GM04504 (cell line): ENCODE results near the gene CACNA2D3.

Experiments
- DNase-seq: peaks from one replicate; pipeline ENCODE4 v3.0.0-alpha.2; 2012; ENCODE audit warnings: low read depth

CACNA2D3 gene

DNA sequence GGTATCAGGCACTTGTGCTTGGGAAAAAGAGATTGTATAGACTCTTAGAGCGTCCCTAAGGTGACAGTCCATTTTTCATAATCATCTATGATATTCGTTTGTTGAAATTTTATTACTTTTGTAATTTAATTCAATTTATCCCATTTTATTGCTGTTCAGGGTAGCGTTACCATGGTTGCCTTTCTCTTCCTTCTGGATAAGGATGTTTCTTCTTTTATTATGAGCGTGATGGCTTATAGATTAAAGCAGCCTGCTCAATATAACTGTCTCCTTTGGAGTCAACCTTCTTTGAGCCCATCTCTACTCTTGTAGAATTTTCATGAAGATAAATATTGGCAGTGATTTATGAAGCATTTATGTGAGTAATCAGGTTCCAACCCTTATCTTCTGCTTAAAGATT, 623.5 kb downstream of the CACNA2D3 start:
- no peak for DNase-seq

DNA sequence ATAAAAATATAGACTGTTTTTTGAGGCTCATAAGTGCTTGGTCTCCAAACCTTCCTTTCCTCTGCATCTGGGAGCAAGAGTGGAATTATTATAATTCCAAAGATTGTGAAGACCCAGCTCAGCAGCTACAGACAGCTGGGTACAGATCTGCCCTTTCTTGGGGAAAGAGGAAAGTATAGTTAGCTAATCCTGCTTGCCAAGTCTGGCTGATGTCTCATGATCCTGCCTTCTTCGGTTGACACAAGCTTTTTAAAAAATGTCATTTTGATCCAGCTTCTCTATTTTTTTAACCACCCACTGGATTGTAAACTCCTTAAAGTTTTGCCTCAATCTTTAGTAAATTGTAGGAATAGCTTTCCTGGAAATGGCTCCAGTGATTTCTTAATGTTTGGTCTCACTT, 624.4 kb downstream of the CACNA2D3 start:
- DNase-seq = no peak

DNA sequence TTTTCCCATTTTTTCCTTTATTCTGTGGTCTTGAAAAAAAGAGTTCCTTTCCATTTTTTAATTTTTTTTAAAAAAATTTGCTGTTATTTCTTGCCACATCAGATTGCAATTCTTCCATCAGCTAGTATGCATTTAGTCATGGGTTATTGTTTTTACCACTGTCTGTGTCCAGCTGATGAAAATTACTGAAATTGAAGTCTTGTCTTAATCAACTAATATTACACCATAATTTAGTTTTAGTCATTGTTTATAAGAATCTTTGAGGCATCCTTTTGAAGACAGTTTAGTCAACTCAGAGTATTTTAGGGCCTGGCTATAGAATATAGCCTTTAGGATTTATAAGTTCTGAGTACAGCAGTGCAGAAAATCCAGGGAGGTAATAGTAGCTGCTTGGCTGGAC, 633.4 kb downstream of the CACNA2D3 start:
- no peak for DNase-seq

DNA sequence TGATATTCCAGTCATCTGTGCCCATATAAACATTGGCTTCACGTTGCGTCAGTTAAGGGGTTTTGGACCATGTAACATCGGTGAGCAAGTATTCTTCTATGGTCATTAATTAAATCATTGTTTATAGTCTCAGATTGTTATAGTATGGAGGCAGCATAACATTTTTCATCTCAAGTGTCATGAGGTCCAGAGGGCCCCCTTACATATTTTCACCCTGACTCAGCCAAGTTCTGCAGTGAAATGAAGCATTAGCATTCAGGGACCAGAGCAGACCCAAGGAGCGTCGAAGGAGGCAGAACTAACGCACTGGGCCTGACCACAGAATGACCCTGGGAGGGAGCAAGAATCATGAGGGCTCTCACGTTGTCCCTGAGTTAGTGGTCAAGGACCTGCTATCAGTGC, 634.0 kb downstream of the CACNA2D3 start:
- peak; percentile 80 for DNase-seq

DNA sequence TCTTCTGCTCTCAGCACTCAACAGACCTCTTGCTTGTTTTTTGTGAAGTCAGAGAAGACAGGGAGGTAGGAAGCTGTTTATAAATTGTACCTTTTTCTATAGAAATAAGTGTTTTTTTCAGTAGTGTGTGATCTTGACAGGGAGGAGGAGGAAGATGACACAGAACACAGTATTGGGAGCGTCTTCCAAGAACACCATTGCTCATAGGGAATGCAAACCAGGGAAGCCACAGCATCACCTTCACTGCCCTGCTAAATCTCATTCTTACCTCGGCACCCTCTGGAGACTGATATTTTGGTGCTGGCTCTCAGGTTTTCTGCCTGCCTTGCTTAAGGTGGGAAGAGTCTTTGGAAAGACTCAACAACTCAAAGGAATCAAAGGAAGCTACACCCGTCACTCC, 636.1 kb downstream of the CACNA2D3 start:
- DNase-seq = no peak

DNA sequence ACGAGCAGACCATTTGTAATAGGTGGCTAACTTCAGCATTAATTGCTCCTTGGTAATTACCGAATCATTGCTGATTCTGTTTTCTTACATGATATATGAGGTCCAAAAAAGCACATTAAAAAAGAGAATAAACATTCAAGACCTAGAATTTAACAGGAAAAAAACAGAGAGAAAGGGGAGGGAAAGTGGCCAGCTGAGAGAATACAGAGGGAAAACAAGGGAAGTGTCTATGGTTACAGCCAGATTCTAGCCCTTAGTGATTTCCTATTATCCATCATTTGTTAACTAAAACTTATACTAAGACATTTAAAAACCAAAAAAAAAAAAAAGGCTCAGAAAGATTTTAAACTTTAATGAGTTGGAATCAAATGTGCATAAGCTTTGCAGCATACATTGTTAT, 636.8 kb downstream of the CACNA2D3 start:
- DNase-seq = no peak

DNA sequence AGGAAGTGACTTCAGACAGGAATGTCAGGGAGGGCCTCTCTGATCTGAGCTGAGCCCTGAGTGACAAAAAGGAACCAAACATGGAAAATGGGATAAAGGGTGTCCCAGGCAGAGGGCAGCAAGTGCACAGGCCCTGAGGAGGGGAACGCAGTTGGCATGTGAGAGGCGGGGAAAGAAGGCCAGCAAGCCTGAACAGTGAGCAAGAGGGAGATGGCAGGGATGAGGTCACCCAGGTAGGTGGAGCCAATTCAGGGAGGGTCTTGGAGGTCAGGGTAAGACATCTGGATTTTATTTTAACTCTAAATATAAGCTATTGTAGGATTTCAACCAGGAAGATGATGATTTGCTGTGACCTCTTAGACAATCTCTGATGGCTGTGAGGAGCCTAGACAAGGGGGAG, 637.8 kb downstream of the CACNA2D3 start:
- DNase-seq = no peak

DNA sequence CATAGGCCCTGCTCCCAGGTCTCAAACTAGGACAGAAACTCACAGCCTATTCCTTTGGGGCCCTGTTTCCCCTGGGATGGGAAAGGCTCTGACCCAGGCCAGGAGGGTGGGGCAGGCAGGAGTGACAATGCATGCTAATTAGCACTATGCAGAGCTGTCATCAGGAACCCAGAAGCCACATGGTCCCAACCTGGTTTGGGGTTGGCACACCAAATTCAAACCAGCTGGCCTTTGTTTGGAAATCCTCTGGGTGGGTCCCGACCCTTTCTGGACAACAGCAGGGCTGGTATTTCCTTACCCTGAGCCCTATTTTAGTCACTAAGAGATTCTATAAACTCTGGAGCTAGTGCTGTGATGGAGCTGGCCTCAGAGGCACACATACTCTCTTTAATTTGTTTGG, 639.3 kb downstream of the CACNA2D3 start:
- no peak for DNase-seq

DNA sequence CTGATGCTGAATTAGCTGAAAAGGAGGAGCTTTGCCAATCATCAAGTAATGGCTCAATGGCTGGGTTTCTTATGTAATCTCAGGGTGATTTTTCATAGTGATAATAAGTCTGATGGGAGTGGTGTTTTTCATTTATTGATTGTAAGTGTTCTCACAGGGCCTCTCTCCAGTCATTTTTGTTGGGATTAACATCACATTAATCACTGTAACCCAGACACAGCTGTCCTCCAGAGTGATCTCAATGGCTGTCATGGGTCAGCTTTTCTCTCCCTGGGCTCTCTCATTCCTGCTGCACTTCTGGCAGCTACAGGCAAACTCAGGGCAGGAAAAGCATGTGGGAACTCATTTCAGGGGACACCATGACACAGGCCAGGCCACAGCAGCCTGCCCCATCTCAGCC, 642.6 kb downstream of the CACNA2D3 start:
- DNase-seq = no peak

DNA sequence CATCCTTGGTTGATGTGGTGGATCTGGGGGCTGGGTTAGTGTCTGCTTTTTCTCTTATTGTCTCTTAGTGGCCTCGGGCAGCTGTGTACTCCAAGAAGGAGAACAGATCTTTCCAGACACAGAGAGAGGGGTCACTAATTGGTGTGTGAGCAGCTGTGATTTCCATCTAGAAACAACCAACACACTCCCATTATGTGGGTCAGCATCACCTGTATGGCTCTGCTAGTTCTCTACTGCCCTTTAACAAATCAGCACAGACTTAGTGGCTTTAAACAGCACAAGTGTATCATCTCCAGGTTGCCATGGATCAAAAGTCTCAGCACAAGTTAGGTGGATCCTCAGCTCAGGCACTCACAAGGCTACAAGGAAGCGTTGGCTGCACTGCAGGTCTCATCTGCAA, 648.7 kb downstream of the CACNA2D3 start:
- DNase-seq = no peak

DNA sequence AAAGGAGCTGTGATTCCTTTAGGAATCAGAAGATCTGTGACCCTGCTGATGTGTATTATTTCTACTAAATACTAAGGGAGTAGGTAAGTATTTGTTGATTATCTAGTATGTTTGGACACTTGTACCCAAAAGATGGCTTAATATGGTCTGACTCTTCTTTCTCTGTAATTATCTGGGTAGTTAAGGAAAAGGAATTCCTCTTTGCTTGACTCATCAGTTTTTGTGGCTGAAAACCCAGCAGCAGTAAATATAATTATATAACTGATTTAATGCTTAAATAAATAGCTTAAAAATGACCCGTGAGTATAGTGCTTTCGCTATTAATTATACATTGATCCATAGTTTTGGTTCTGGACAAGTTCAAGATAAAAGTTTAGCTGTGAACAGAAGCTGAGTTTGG, 649.7 kb downstream of the CACNA2D3 start:
- no peak for DNase-seq

DNA sequence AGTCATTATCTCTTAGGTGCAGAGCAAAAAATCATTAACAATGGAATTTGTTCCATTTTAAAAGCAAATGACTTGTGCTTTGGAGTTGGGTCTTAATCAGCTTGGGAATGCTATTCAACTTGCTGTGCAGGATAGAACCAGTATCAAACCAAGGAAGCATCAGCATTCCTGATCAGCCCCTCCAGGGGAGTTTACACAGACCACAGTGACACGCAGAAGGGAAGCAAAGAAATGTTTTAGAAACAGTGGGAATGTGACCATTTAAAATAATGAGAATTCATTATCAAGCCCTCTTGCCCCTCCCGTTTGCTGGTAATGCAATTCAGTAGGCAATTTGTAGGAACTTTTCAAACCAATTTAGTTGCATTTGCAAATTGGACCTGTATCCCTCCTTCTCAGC, 650.4 kb downstream of the CACNA2D3 start:
- no peak for DNase-seq

DNA sequence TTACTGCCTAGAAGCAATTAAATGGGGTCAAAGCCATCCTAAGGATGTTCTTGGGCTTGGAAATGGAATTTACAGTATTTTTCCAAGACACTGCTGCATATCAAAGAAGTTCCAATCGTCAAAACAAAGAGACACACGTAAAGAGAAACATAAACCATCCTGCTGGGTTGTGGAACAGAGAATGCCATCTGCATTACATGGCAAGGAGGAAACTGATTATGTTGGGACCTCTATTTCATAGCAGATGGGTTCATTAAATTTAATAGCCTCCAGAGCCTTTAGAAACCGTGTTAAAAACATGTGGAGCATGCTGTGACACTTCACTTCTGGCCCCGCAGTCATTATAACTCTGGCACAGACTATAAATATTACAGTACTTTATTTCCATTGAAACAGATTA, 650.9 kb downstream of the CACNA2D3 start:
- DNase-seq = peak; percentile 52

DNA sequence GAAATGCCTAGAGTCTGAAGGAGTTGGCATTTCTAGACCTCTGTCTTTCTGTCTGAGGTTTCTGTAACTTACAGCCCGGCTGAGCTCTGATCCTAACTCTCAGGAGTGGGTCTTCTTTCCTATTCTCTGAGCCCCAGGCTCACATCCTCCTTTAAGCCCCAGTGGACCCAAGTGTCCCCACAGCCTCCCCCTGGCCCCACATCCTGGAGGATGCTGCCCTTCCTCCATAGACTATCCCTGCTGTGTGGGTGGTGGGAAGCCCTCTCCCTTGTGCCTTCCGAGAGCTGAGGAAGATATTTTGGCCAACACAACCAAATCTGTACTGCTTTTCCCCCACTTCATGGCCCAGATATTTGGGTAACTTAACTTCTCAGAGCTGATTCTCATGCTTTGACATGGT, 654.2 kb downstream of the CACNA2D3 start:
- DNase-seq = no peak

DNA sequence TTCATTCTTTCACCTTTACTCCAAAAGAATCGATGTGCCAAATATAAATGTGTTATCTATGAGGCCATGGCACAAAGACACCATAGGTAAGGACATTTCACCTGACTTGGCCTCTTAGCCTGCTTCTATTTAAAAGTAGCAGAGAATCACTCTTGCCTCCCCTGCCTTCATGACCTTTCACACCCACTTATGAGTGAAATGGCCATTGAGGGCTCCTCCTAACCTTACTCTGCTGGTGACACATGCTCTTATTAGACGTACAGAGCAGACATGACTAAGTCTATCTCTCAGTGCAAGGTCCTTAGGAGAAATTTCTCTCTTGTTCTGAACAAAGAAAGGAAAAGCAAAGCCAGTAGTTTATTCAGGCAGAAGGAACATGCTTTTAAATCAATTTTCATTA, 654.8 kb downstream of the CACNA2D3 start:
- DNase-seq = no peak

DNA sequence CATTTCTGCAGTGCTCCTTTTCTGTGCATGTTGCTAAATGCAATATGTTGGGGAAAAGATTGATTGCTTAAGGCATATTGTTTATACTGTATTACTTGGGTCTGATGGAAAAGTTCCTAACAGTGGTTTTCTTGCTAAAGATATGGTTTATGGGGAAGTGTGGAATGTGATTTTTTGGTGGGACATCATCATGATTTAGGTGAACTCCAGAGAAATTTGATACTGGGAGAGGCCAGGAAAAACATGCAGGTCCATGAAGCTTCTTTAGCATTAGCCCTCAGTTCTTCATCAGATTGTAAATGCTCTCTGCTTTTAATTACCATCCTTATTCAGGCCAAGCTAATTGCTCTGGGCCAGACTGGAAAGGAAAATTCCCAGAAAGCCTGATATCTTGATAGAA, 658.0 kb downstream of the CACNA2D3 start:
- DNase-seq = peak; percentile 47

DNA sequence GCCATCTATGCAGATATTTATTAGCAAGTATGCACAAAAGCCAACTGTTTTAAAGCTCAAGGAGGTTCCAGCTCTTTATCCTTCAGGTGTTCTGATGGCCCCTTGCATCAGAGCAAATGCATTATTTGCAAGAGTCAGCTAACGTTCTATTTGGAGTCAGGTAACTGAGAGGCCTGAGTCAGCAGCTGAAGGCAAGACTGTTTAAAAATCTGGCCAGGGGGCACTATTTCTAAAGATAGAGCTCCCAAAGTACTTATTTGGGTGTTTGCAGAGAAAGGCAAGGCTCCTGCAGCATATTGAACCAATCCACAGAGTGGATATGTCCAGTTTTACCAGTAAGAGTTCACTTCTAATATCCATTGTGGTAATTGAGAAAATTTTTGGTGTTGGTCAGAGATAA, 659.4 kb downstream of the CACNA2D3 start:
- no peak for DNase-seq

DNA sequence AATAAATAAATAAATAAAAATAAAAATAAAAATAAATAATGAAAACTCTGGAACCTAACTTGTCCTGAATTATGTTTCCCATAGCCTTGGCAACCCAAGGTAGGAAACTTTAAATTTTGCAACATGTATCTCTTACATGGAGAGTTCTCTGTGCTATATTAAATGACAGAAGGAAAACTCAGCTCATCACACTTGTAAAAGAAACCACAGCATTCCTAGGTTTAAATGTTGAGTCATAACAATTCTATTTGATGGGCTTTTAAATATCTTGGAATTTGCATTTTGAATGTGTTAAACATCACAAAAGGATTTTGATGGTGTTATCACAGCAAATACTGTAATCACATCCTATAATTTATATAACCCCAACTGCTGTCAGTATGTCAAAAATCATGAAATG, 661.3 kb downstream of the CACNA2D3 start:
- DNase-seq = peak; percentile 42

DNA sequence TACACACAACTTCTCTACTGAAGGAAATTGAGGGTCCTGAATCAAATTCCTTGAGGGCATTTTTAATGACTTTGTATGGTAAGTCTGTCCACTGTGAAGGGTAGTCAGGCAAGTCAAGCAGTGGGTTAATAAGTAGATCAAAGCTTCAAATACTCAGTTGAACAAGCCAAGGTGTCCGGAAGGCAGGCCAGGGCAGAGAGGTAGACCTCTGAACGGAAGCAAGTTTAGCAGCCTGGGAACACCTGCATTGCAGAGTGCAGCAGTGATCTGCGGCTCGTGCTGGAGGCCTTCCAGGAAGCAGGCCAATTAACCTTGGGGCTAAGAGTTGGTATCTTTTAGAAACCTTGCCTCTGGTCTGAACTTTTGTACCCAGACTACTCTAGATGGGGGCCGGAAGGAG, 661.7 kb downstream of the CACNA2D3 start:
- DNase-seq = no peak

DNA sequence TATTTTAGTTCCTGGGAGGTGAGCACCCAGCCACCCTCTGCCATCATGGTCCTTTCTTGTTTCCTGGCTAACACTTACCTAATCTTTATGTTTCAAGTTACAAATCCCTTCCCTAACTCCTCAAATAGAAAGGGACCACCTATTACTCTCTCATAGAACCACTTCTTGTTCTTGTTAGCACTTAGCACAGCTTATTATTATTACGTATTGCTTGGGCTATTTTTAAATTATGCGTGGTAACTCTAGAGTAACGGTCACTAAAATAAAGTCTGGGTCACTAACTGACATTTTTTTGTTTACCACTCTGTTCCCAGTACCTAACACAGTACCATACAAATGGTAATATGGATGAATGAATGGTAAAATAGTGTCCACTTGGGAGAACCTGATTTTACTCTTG, 663.6 kb downstream of the CACNA2D3 start:
- no peak for DNase-seq

DNA sequence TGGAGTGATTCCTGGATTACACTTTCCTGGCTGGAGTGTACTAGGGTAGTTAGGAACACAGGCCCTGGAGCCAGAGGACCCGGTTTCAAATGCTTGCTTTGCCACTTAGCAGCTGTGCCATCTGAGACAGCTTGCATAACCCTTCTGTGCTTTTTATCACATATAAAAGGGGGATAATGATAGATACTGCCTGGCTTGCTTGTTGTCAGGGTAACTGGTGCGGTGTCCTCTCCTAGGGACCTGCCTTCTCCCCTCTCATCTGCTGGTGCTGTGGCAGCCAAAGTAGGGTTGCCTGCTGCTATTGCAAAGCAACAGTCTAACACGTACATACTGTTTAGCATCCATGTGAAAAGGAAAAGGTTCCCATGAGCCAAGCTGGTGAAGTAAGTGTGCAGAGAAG, 667.7 kb downstream of the CACNA2D3 start:
- DNase-seq = no peak

DNA sequence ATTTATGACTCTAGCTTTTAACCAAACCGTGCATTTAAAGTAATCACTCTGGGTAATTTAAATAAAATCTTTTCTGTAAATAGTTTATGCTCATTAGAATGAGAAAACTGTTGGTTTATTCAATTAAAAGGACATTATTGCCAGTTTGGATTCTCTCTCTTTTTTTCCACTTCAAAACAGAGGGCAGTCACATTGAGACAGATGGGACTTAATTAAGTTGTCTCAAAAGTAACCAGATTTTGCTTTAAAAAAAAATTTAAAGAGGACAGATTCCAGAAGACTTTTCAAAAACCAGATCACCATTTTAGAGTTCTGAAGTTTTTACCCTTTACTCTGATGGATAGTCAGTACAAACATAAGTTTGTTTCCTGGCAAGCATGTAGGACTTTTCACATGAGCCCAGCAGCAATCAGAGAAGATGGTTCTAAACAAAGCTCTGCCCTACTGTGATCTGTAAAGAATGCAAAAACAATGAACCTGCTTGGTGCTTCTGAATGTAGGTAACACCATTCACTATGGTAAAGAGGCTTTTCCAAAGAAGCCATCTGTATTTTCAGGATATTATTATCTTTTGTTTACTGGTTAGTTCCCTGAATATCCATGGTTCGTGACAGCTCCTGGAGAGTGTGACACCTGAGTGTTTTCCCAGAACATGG, 669.3 kb downstream of the CACNA2D3 start:
- DNase-seq = no peak

DNA sequence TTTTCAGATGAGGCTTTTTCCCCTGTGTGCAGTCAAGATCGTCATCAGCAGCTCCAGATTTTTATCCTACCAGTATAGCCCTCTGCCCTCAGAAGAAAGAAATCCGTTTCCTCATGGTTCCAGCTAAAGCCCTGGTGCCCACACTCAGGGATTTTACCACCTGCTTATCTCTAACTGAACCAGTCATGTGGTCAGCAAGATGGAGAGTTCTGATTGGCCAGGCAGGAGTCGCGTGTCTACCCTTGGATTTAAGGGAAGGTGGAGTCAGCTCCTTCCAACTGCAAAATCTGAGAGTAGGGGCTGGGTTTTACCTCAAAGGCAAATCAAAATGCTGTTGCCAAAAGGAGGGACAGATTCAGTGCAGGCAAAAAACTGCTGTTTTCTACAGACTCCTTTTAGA, 670.2 kb downstream of the CACNA2D3 start:
- no peak for DNase-seq

DNA sequence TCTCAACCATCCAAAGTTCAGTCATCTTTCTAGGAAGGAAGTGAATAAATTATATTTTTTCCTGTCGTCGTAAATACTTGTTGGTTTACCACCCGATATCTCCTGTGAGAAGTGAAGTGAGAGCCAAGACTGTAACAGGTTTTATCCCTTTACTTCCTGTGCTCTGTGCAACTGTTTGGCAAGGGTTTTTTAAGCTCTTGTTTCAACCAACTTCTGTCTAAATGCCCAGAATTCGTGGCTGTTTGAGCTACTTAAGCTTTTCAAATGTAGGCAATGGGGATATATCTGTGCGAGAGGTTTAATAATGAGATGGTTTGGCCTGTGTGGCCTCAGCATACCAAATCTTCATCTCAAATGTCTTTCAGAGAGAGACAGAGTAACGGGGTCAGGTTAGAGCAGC, 670.8 kb downstream of the CACNA2D3 start:
- DNase-seq = no peak

DNA sequence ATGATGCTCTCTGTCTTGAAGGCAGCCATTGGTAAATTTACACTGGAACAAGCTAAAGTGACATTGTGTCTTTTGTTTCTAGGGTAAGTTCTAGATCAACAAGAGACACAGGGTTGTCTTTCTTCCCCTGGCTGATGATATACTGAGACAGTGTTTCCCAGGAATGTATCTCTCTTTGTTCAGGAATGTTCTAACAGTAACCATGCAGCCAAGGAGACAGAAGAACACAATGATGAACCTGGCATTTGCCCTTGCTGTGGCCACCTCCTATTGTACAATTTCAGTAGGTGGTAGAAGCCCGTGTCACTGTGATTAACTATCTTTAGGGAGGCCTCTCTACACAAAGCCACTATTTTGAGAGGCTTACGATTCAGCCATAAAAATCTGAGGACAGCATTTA, 674.8 kb downstream of the CACNA2D3 start:
- DNase-seq = no peak
